HG02588 (cell line): ENCODE measurements around the gene IQSEC3.
"Not testable (repeated sequence)": the region's sequence is repeated elsewhere in the genome, so short reads cannot be mapped to it uniquely, and the experiment has no call there.

Experiments
- ATAC-seq: cut with Tn5 transposase; IDR thresholded peaks from one replicate; pipeline ENCODE4 v1.9.1; 2021; ENCODE audit warnings: mild to moderate bottlenecking, moderate library complexity; ENCODE audit not compliant: unreplicated experiment

The IQSEC3 gene

GRCh38 chr12:66428-66781 is at the start of gene IQSEC3:
Gene IQSEC3 (plus strand): TSS chr12:66767. CDS start chr12:66883, 116 bp downstream.
- ATAC-seq = not testable (repeated sequence)

DNA sequence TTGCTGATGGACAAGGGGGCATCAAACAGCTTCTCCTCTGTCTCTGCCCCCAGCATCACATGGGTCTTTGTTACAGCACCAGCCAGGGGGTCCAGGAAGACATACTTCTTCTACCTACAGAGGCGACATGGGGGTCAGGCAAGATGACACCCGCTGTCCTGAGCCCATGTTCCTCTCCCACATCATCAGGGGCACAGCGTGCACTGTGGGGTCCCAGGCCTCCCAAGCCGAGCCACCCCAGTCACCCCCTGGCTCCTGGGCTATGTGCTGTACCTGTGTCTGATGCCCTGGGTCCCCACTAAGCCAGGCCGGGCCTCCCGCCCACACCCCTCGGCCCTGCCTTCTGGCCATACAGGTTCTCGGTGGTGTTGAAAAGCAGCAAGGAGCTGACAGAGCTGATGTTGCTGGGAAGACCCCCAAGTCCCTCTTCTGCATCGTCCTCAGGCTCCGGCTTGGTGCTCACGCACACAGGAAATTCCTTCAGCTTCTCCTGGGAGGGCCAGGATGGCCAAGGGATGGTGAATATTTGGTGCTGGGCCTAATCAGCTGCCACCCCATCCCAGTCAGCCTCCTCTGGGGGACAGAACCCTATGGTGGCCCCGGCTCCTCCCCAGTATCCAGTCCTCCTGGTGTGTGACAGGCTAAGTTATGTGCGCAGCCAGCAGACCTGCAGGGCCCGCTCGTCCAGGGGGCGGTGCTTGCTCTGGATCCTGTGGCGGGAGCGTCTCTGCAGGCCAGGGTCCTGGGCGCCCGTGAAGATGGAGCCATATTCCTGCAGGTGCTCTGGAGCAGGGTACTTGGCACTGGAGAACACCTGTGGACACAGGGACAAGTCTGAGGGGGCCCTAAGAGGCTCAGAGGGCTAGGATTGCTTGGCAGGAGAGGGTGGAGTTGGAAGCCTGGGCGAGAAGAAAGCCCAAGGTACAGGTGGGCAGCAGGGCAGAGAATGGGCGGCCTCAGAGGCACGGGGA is 48.9 kb upstream of the IQSEC3 start:
- not testable (repeated sequence) for ATAC-seq

- not testable (repeated sequence) for ATAC-seq
These were observed 47.6 kb upstream of the IQSEC3 start for GRCh38 chr12:18821-19567.

- not testable (repeated sequence) for ATAC-seq
These were observed 46.7 kb upstream of the IQSEC3 start for GRCh38 chr12:19906-20305.

DNA sequence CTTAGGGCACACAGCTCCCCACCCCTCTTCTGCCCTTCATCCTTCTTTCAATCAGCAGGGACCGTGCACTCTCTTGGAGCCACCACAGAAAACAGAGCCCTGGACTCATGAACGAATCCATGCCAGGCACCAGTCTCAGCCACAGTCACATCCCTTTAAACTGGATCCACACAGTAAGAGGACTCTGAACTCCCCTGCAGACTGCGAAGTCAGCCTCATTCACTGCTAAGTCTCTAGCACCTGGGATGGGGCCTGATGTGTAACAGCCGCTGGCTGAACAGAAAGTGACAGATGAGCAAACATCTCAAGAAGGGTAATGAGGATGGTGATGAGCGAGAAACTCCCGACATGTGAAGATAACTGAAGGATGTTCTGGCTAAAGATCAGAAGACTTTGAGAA is 45.8 kb upstream of the IQSEC3 start:
- ATAC-seq = no peak

DNA sequence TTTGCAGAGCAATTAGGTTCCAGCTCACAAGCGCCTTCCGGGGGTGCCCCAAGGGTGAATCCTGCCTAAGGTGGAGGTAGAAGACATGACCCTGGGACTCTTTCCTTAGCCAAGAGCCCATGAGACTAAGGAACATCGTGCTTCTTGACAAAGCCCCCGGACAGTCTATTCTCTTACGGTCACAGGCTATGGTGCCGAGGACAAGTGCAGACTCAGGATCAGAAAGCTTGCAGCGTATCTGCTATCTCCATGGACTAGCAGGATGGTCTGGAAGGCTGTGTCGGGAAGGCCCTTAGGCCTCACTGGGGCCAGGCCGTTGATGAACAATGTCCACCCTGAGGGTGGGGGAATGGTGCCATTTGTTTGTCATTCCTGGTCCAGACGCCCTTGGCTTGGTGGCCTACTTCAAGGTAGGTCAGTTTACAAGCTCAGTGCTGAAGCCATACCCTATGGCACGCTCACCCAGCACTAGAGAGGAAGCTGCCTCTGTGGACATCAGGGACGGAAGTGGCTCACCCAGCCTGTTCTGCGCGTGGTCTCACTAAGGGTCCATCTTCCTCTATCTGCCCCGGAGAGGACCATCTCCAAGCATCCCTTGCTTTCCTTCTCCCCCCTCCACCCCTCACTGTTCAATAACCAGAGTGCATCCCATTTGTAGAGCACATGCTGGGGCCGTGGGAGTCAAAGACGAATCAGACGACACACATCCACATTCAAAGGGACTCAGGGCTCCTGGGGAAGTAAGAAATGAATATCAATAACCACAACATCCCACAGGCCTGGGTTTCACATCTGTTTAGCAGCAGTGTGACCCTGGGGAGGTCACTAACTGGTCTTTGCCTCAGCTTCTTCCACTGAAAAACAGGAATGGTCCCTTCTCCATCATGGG is 45.0 kb upstream of the IQSEC3 start:
- peak; percentile 82 for ATAC-seq

DNA sequence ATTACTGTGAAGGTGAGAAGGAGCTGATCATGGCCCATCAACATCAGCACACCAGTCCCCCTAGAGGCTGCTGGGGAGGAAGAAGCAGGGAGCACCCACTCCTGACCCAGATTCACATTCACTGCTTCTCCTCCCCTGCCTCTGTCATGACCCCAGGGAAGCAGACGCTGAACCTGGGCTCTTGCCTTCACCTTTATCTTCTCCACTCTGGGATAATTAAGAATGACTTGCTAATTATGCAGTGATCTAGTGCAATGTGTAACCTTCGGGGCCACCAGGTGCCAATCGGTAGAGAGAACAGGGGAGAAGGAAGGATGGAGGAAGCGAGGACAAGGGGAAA is 44.4 kb upstream of the IQSEC3 start:
- peak; percentile 33 for ATAC-seq

DNA sequence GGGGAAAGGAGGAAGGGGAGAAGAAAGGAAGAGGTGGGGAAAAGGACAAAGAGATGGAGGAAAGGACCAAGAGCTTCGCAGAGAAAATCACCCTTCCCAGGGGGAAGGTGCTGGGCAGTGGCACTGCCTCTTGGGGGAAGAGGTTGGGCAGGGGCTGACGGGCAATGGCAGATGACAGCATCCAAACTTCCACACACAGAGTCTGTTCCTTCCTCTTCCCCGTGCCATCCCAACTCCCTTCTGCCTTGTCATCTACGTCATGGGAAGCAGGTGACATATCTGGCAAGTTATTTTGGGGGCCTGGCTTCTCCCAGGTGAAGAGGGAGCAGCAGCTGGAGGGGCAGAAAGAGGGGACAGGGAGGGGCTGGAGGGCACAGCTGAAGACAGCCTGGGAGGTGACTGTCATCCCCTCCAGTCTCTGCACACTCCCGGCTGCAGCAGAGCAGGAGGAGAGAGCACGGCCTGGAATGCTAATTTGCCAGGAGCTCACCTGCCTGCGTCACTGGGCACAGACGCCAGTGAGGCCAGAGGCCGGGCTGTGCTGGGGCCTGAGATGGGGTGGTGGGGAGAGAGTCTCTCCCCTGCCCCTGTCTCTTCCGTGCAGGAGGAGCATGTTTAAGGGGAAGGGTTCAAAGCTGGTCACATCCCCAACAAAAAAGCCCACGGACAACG is 43.9 kb upstream of the IQSEC3 start:
- peak; percentile 24 for ATAC-seq

DNA sequence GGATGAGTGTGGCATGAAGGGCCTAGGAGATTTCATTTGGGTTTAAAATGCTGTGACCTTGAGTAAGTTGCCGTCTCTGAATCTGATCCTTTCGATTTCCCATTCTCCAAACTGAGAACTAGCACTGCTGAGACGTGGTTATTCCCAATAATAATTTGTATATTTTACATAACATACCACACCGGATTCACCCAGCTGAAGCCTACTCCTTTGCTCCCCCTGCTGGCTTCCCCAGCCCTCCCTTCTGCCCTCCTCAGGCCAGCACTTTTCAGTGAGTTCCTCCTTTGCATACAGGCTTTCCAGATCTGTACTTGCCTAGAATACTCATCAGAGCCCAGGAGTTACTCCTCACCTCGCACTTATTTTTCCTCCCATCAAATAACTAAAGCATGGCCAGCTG is 38.7 kb upstream of the IQSEC3 start:
- not testable (repeated sequence) for ATAC-seq

- ATAC-seq = not testable (repeated sequence)
These were observed 27.8 kb upstream of the IQSEC3 start for GRCh38 chr12:38775-39174.

GRCh38 chr12:39555-40265 is 26.9 kb upstream of the IQSEC3 start:
- not testable (repeated sequence) for ATAC-seq

DNA sequence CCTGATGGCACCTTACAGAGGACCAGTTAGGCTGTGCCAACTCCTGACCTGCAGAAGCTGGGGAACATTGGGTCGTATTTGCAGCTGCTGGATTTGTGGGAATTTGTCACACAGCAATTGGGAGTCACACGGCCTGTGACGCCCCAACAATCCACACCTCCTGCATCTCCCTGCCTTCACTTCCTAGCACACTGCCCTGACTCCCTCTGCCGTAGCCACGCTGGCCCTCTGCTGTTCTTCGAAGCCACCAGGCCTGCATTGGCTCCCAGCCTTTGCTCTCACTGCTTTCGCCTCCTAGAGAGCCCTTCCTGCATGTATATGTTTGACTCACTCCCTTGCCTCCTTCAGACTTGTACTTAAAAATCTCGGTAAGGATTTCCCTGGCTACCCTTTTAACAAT is 22.2 kb upstream of the IQSEC3 start:
- ATAC-seq = not testable (repeated sequence)

DNA sequence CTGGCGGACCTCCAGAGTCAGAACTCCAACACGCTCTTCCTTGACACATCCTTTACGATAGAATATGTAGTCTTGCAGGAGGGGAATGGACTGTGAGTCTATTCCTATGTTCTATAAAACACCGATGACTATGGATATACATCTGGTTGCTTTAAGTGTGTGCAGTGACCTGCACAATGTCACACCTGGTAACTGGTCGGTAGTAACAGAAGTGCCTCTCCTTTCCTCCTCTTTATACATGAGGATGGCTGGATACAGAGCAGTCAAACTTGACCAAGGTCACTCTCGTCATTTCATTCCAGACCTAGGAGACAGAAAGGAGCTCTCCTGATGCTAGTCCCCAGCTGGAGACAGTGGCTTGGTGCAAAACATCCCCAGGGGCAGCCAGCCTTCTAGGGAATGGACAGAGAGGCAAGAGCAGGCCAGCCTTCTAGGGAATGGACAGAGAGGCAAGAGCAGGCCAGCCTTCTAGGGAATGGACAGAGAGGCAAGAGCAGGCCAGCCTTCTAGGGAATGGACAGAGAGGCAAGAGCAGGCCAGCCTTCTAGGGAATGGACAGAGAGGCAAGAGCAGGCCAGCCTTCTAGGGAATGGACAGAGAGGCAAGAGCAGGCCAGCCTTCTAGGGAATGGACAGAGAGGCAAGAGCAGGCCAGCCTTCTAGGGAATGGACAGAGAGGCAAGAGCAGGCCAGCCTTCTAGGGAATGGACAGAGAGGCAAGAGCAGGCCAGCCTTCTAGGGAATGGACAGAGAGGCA is 21.2 kb upstream of the IQSEC3 start:
- ATAC-seq = not testable (repeated sequence)

DNA sequence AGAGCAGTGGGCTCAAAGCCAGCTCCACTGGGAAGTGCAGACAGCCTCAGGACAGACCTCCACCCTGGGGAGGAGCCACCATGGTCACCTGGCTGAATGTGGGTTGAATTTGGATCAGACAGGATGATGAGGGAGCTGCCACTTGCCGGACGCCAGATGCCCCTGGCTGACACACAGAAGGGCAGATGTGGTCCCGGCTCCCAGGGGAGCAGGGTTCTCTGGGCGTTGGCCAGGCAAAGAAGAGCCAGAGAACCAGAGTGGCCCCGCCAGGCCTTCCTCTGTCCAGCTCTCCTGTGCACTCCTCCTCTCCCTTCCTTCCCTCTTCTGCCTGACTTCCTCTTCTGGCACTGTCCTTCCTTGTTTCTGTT is 20.6 kb upstream of the IQSEC3 start:
- ATAC-seq = not testable (repeated sequence)

DNA sequence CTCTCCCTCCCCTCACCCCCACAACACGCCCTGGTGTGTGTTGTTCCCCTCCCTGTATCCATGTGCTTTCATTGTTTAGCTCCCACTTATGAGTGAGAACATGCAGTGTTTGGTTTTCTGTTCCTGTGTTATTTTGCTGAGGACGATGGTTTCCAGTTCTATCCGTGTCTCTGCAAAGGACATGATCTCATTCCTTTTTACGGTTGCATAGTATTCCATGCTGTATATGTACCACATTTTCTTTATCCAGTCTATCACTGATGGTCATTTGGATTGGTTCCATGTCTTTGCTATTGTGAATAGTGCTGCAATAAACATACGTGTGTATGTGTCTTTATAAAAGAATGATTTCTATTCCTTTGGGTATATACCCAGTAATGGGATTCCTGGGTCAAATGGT is 20.0 kb upstream of the IQSEC3 start:
- ATAC-seq = not testable (repeated sequence)

- not testable (repeated sequence) for ATAC-seq
These were observed 18.8 kb upstream of the IQSEC3 start for GRCh38 chr12:47699-48226.

DNA sequence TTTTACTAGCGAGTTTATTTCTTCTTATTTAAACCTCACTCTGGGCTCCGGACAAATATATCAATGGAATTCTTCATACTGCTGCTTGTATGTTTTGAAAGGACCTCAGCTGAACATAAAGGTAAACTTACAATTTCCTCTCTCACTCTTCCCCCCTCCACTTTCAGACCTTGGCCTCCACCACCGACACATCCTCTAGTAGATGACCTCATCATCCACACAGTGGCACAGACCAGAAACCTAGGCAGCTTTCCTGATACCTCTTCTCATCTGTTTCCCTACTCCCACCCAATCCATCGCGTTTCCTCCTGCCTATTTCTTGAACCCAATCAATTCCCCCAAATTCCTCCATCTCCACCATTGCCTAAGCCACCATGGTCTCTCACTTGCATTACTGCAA is 17.4 kb upstream of the IQSEC3 start:
- ATAC-seq = not testable (repeated sequence)

DNA sequence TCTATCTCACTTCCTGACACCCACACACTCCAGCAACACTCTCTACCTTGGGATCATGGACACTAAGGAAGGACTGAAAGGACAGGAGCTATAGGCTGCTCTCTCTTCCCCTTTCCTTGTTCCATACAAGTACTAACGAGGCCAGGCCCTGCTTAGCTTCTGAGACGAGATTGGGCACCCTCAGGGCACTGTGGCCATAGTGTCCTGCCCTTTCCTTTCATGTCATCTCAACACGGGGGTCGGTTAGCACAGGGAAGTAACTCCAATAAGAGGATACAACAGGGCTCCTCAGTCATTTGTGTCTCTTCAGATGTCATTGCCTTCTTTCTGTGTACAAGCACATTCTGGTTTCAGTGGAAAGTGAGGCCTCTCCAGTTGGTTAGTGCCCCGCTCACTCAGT is 15.5 kb upstream of the IQSEC3 start:
- ATAC-seq = not testable (repeated sequence)

- not testable (repeated sequence) for ATAC-seq
These were observed 14.6 kb upstream of the IQSEC3 start for GRCh38 chr12:51962-52361.
